NCI-H524 (cell line): ENCODE data around the gene NDUFA8.

ENCODE experiments used
- DNase-seq, 2 experiments: peaks; one replicate each; lab custom pipeline; 2025; lab: John Stamatoyannopoulos, UW

Gene NDUFA8

DNA sequence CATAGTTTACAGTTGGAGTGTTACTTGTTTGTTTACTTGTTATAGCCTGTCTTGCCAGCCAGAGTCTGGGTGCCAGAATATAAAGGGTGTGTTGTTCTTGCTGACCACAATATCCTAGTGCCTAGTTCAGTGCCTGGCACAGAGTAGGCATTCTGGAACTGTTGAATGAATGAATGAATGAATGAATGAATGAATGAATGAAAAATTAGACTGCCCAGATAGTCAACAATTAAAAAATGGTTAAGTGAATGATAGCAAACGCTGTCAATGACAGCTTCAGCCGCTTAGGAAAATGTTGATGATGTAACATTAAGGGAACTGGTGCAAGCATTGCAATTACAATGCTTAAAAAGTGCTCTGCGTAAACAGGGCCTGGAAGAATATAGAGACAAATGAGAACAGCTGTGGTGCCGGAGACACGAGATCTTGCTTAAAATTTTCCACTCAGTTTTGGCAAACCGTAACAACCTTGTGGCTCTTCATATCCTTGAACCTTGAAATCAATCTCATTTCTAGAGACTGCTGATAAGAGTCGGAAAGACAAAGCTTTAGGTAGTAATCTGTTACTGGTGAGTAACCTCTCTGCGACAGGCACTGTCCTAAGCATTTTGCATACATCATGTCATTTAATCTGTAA is 61.8 kb downstream of the NDUFA8 start:
- no peak for DNase-seq

GRCh38 chr9:122096620-122097415 is 62.8 kb downstream of the NDUFA8 start:
- DNase-seq: no peak

DNA sequence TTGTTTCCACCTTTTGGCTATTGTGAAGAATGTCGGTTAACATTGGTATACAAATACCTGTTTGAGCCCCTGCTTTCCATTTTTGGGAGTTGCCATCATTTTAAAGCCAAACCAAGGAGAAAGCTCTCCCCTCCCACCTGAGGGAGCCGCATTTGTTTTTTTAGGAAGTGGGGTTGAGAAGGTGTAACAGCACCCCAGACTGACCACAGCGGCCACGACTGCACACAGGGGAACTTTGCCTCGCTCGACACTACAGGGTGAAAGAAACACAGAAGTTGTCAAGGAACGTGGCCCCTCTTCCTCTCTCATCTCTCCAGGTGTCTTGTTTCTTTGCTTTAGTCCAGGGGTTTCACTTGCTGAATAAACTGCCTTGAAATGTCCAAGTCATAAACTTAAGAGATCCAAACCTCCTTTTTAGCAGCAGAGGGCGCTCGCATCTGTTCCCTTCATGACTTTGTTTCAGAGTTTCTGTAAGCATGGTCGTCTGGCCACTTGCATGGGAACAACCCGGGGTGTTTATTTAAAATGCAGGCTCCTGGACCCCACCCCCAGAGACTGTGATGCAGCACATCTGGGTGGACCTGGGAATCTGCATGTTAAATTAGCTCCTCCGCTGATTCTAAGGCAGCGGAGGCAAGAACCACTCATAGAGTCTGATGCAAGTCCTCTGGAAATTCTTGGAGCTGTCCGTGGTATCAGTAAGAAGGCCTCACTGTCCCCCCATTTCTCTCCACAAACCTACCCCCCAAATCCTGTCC is 64.4 kb downstream of the NDUFA8 start:
- DNase-seq: peak; percentile 55 to 78
